Activated naive CD8-positive, alpha-beta T cell treated with anti-CD3 and anti-CD28 coated beads, Interleukin-2, amount 50 U/mL, for 16 hours (primary cell): ENCODE results near the gene SYN1.

Experiments used
- DNase-seq: peaks from one replicate; pipeline ENCODE4 v3.0.0-alpha.2; 2020; ENCODE audit warnings: low read depth, low spot score

SYN1 gene

GRCh38 chrX:47597222-47597621 is 22.4 kb downstream of the SYN1 start:
- DNase-seq, result no peak

GRCh38 chrX:47596256-47596655 is 23.4 kb downstream of the SYN1 start:
- no peak for DNase-seq

- DNase-seq, result no peak
These were observed 23.9 kb downstream of the SYN1 start for GRCh38 chrX:47595716-47596251.

DNA sequence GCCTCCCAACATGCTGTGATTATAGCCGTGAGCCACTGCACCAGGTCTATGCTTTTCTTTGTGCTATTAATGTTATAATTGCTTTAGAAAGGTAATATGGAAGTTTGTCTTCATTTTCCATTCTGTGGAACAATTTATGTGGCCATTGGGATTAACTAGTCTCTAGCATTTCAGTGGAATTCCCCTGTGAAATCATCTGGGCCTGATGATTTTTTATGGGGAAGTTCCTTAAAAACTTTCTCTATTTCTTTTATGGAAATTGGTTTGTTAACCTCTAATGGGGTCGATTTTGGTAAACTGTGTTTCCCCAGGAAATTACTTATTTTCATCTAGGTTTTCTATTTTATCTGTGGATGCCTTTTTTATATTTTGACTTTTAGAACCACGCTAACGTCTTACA is 26.1 kb downstream of the SYN1 start:
- no peak for DNase-seq

DNA sequence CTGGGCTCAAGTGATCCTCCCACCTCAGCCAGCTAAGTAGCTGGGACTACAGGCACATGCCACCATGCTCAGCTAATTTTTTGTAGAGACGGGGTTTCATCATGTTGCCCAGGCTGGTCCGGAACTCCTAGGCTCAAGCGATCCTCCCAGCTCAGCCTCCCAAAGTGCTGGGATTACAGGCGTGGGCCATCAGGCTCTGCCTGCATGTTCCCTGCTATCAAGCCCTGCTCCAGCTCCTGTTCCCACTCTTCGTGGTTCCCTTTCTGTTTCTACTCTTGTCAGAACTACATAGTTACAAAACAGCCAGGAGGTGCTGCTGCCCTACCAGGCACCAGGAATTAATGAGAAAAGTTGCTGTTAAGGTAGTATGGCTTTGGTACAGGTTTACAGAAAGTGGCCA is 28.7 kb downstream of the SYN1 start:
- no peak for DNase-seq

GRCh38 chrX:47587906-47588735 is 31.5 kb downstream of the SYN1 start:
- no peak for DNase-seq

DNA sequence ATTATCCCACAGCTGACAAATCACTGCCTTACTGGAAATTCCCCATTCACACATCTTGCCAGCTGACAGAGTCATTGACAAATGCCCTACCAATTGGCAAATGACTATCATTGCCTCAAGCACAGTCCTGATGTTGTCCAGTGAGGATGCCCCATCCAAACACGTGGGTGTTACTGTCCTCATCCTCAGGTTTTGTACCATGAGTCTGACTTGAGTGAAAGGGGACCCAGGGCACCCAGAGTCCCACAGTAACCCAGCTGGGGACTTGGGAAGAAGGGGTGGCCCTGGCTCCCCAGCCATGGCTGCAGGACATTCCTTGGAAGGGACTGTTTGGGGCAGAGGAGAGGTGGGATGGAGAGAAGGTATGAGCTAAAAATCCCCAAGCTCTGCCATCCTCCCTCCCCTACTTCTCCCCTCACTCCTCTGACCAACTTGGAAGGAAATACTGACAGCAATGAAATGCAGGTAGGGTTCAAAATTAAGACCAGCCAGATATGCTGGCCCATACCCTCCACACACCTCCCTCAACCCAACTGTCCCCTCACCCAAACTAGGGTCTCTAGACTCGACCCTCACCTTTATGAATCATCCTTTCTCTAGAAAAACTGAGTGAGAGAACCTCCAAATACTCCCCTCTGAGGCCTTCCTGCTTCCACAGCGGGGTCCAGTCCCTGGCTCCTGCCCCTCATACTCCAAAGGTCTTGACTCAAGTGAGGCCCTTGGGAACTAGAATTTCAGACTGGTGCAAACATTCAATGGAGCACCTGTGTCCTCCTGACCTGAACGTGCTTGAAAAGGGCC is 32.4 kb downstream of the SYN1 start:
- no peak for DNase-seq

- DNase-seq, result no peak
These were observed 33.4 kb downstream of the SYN1 start for GRCh38 chrX:47586043-47586787.

DNA sequence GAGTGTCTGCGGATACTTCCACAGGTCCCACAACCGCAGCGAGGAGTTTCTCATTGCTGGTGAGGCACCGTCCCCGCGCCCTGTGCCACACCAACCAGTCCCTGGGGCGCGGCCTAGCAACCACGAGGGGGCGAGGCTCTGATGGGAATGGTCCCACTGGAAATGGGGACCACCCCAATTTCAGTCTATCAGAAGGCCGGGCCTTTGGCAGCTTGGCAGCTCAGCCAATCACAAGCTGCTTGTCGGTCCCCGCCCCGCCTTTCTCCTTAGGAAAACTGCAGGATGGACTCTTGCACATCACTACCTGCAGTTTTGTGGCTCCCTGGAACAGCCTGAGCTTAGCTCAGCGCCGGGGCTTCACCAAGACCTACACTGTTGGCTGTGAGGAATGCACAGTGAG is 34.4 kb downstream of the SYN1 start:
- no peak for DNase-seq

DNA sequence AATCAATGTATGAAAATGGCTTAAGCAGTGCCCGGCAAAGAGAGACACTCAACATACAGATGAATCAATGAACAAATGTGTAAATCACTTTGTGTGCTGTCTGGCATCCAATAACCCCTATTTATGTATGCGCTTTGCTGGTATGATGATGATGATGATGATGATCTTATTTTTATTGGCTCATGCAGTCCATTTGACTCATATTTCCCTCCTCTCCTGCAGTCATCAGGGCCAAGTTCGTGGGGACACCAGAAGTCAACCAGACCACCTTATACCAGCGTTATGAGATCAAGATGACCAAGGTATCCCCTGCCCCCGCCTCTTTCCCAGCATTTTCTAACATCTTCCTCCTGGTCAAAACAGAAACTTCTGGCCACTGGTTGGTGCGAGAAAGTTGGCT is 34.9 kb downstream of the SYN1 start:
- DNase-seq, result no peak

DNA sequence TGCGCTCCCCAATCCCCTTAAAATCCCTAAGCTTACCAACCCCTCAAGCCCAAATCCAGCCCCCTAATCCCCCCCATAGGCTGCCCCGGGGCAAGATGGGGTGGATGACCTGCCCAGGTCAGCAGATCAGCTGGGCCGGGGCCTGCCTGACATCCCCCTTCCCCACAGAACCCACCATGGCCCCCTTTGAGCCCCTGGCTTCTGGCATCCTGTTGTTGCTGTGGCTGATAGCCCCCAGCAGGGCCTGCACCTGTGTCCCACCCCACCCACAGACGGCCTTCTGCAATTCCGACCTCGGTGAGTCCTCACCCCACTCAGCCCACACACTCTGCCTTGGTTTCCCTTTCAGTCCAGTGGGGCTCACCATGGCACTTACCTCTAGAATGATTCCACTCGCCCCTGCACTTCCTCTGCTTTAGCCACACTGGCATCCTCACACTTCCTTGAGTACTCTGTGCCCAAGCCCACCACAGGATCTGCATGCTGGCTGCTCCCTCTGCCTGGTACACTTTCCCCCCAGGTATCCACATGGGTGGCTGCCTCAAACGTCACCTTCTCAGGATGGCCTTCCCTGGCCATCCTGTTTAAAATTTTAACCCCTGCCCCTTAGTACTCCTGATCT is 36.3 kb downstream of the SYN1 start:
- no peak for DNase-seq

GRCh38 chrX:47581731-47582647 is 37.7 kb downstream of the SYN1 start, which contains the start of gene TIMP1:
TSS of gene TIMP1 (plus strand) at chrX:47582436. CDS start at chrX:47583416, 980 bp downstream.
- peak; percentile 56 for DNase-seq

- no peak for DNase-seq
These were observed 40.1 kb downstream of the SYN1 start for GRCh38 chrX:47579537-47579936.

GRCh38 chrX:47578692-47579091 is 41.0 kb downstream of the SYN1 start:
- DNase-seq, result no peak

DNA sequence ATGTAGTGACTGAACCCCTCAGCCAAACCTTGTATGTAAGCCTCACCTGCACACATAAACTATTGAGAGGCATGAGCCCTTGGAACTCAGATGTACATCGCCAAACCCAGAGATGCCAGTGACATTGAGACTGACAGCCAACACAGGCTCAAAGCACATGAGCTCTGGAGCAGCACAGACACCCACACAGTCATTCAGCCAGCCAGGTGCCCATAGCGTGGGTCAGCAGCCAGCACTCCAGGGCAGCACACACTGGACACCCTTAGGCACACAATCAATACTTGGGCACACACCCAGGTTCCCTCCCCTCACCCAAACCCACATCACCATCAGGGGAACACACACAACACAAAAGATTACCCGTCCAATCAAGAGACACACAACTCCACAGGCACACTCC is 41.8 kb downstream of the SYN1 start:
- no peak for DNase-seq

GRCh38 chrX:47577424-47577823 is 42.2 kb downstream of the SYN1 start:
- no peak for DNase-seq

DNA sequence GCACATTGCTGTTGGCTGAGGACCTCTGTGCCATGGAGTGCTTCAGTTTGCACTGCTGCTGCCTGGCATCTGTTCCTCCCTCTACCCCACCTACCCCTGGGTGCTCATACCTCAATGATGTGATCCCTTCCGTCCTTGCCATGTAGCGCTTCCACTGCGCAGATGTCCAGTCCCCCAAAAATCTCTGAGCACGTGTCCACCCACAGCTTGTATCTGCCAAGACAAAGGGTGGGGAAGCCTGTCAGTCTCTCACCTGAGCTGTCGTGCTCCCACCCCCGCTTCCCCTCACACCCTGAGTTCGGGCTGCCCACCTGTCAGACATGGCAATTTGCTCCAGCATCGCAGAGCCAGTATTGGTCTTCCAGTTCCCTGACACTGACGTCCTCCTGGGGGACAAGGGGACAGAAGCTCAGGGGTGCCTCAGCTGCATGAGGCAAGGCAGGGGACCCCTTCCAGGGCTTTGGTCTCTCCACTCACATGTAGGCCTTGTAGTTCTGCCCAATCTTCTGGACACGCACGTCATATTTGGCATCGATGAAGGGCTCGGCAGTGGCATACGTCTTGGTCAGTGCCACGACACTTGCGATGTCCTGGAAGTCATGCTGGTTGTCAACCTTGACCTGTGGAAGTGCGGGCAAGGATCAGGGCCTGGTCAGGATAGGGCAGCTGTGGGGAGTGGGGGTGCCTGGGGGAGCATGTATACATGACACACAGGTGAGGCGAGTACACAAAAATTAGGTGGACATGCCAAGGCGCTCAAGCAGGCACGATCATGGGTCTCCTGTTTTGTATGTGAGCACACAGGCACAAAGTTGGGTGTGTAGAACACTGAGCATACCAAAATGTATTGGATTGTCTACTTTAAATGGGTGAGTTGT is 43.4 kb downstream of the SYN1 start:
- no peak for DNase-seq

DNA sequence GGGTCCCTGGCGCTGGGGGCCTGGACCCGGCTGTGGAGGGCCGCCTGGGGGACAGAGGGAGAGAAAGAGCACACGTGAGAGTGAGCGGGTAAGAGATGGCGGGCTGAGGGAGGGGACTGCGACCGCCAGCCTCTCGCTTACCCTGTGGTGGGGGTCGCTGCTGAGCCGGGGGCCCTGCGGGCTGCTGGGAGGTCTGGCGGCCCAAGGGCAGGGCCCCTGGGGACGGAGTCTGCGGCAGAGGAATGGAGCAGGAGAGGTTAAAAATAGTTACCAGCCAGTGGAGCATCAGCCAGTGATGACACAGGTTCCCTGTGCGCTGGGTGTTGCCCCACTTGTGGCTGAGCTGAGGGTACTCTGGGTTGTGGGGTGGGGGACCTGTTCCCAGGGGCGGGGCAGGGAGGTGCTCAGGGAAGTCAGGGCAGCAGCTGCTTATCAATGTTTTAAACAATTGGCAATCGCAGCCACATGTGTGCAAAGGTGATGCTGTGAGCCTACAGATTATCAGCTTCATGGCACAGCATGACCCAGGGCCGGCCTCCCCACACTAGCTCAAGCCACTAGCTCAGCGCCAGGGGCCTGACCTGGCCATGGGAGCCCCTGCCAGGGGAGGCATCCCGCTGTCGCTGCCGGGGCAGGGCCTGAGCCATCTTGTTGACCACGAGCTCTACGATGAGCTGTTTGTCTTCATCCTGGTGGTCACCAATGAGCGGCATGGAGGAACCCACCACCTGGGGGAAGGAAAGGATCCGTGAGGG is 44.9 kb downstream of the SYN1 start:
- no peak for DNase-seq
